DMS 273 treated with DMSO at 0.1 percent for 48 hours (cell line): ENCODE data around the gene CMSS1.
A peak's percentile ranks its signal among the peaks of the same experiment; 100 is the strongest.

ENCODE experiments used
- DNase-seq: peaks from one replicate; lab custom pipeline; 2025; lab: John Stamatoyannopoulos, UW

CMSS1 gene

DNA sequence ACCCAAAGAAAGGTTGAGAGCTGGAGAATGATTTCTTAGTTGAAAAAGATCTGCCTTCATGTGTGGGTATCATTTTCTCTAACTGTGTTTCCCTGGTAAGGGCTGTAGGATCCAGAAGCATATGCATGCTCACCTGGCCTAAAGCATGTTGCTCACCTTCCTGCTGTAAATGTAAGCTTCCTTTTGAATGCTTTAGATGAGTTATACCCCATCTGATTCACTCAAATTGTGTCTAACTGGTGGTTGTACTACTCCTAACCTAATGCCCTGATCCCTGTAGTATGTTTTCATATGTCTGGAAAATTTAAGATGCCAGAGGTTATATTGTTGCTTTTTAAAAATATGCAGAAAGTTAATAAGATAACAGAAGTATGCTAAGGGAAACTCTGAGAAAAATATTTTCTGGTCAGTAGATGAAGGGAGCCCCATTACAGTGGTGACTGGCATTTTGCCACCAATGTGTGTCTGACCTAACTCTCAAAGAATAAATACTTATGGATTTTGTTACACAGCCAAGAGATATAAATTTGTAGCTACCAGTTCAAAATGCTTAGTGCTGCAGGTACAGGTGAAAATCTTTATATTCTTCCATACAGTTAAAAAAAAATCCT lies 289.0 kb downstream of the CMSS1 start:
- no peak for DNase-seq

DNA sequence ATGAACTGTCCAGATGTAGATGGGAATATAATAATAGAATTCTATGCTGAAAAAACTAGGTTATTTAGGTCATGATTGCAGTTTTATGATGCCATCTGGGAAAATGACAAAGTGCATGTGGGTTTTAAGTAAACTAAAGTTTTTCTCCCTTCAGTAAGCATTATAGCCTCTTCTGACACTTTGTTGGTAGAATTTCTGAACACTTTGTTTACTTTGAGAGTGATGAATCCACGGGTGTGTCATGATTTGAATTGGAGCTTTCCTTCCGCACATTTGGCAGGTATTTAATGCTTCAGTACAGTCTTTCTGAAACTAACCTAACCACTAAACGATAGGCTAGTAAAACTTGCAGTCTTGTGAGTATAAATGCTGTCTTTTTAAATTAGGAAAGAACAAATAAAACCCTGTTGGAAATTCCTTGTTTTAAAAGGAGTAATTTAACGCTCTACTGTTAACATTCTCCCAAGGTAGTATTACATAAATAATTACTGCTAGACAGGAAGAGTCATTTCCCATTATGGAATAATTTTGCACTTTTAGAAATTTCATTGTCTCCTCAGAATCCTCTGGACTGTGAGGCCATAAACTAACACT lies 289.7 kb downstream of the CMSS1 start:
- no peak for DNase-seq

DNA sequence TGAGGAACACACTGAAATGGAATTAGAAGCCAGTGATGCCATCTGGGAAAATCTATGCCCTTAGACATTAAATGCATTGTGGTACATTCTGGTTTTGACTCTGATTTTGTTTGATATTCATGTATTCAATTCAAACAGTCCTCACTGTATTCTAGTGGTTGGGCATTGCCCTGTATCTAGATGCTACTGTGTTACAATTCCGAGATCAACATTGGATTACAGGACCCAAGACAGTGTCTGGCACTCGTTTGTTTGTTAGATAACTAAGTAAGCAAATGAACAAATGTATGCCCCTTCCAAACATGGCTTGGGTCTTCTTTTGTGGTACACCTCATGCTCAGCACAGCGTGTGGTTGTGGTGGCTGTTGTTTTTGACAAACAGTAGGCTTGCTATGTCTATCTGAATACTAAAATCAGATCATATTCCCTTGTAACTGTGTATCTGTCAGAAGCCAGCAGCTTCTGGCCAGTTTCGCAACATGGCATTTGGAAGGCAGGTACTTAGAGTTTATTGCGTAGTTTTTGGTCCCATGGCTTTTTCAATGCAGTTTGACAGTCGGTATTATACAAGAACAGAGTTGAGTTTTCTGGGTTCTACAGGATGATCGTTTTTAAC lies 290.9 kb downstream of the CMSS1 start:
- no peak for DNase-seq

DNA sequence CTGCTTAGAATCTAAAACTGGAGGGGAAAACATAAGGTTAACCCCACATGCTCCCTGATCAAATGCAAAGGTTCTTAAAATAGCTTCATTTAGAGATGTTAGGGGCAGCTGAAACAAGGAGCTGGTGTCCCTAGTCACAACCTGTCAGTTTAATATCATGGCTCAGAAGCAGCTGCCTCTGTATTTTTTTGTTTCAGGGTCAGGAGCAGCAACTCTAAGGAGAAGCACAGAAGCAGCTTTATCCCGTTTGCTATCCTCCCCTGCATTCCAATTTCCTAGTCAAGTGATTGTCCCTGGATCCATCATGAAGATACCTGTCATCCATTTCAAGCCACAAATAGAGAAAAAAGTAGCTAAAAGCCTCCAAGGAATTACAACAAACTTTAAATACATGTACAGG lies 292.5 kb downstream of the CMSS1 start:
- DNase-seq, result no peak

DNA sequence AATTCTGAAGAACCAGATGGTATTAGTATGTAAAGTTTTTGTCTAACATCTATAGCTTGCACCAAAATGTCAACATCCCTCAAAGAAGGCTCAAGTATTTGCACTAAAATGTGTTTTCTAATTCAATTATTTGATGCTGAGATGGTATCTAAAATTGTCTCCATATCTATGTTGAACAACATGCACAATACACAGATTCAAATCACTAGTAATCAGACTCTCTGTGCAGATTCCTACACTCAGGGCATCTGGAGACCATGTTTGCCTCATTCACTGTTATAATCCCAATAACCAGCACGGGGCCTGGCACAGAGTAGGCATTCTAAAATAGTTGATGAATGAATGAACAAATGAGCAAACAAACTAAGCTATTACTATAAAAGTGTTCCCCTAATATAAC lies 294.1 kb downstream of the CMSS1 start:
- no peak for DNase-seq

DNA sequence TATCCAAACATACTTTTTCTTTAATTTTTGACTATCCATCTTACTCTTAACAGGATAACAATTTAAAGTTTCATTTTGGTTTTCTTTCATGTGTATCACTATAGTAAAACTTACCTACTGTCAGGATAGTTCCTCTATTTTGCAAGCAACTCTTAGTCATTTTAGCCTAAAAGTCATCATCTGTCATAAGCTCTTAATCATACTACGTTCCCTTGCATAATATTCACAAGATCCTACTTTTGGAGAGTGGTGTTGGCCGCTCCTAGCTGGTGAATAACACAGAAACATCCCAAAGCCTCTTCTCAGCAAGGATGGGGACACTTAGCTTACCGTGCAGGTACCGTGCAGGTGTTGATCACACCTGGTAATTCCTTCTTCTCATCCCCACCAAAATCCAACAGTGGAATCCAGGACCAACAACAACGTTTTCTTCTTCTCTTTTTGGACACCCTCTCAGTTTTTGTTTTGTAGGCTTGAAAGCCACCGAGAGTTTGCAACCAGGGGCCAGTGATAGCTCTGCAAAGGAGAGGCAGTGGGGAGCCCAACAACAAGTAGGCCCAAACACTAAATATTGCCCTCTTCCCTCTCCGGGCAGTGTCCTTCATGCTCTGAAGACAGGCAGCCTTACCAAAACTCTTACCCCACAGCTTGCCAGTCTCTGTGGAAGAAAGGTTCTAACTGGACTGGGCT lies 296.2 kb downstream of the CMSS1 start:
- no peak for DNase-seq

DNA sequence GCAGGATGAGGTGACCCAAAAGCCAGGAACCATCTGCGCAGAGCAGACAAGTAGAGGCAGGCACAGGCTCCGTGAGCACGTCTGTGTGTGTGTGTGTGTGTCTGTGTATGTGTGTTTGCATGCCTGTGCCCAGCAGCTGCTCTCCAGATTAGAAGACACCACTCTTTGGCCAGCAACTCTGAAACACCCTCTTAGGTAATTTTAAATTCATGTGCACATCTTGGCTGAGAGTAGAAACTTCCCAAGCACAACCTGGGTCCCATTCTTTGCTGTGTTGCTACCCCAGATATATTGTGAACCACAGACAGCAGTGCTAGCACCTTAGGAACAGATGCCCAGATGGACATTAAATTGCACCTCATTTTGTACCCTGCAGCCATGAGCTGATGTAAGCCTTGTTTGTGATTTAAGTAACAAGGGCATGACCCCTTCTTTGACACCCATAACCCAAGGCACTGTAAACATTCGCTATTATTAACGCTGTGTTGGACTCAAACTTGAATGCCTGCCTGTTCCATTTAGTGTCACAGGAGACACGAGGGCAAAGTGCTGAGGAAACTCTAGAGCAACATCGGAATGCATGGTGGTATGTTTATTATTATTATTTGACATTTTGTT lies 296.9 kb downstream of the CMSS1 start, which contains the start of gene FILIP1L:
Gene FILIP1L, minus strand, starts transcription at position 89 of the 618 bp plus-strand sequence.
- DNase-seq, result peak; percentile 41

DNA sequence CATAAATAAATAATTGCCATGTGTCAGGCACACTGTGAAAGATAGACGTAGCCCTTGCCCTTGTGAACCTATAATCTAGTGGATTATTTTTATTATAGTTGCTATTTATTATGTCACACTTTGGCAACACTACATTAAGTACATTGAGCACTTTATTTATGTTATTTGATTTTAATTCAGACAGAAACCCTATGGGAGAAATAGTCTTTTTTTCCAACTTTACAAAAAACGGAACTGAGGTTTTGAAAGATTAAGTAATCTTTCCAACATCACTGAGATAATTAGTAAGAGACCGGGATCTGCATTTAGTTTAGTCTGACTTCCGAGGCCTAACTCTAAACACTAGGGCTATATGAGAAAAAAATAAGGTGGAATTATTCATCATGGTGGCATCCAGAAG lies 299.4 kb downstream of the CMSS1 start:
- no peak for DNase-seq

DNA sequence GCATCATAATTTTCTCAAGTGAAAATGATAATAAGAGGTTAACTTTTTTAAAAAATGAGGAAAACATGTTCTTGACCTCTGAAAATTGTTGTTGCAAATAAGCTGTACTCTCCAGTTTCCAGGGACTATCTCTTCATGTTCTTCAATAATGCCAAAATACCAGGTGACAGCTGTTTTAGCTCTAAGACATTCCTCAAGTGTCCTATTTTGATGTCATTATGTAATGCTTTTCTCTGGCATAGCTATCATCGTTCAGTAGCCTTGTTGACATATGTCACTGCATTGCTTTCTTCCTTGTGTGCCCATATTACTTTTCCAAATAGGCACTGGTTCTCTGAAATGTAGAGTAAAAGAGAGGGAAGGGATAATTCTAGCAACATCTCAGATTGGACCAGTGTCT lies 302.4 kb downstream of the CMSS1 start:
- no peak for DNase-seq

DNA sequence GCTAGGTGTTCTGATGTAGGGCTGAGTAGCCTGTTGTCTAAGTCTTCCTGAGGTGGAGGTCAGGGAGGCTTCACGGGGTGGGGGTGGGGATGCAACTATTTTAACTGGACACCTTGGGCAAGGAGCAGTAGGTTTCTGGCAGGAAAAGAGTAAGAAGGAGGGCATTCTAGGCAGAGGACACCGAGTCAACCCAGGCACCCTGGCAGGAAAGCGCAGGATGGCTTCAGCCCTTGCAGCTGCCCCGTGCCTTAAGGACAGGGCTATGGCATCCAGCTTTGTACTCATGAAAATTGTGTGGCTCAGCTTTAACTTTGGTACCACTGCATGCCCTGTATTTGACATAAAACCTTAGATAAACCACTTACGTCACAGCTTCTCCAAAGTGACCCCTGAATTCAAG lies 303.0 kb downstream of the CMSS1 start:
- no peak for DNase-seq

DNA sequence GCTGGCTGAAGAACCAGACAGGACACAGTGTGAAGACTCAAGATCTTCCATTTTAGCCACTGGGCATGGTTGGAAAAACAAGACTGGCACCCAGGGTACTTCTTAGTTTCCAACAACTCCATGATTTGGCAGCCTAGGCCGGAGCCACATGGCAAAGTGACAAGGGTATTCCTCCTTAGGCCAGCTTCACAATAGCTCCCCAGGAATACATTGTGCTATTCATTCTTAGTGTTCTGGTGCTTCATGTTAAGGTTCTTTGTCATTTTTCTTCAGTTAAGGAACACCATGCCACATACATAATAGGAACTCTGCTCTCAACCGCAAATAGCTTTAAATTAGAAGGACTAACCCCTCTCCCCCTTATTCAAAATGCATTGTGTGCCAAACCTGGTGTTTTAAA lies 304.7 kb downstream of the CMSS1 start:
- DNase-seq, result no peak

DNA sequence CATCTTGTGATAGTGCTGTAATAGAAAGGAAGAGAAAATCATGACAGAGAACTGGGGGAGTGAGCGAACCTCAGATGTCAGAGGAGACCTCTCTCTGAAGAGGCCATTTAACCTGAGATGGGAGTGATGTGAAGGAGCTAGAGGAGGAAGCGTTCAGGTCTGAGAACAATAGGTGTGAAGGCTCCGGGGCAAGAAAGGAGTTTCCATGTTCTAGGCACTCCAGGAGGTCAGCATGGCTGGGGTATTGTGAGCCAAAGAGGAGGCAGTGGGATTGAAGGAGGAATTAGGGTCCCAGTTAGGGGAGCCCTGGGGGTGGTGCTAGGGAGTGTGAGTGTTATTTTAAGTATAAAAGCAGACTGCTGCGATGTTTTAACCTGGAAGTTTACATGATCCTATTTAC lies 305.4 kb downstream of the CMSS1 start:
- DNase-seq, result no peak

DNA sequence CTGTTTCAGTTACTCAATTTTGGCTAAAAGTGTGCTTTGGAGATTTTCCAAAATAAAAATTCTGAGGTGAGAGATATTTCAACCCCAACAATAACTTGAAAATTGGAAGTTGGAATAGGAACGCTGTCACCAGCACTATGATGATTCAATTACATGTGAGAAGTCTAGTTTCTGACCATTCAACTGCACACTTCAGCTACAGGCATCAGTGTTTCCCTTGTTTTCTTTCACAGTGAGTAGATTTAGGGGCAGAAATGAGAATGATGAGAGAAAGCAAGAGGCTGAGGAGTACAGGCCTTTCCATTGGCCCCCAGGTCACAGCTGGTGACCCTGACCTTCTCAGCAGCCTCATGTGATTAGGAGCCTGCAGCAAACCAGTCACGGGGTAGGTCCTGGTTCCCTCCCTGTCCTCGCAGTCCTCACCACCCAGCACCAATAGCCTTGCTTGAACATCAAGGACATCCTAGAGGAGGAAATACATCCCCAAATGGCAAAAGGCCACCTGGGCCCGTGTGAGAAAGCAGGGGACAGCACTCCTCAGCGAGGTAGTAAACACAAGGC lies 306.6 kb downstream of the CMSS1 start:
- no peak for DNase-seq

DNA sequence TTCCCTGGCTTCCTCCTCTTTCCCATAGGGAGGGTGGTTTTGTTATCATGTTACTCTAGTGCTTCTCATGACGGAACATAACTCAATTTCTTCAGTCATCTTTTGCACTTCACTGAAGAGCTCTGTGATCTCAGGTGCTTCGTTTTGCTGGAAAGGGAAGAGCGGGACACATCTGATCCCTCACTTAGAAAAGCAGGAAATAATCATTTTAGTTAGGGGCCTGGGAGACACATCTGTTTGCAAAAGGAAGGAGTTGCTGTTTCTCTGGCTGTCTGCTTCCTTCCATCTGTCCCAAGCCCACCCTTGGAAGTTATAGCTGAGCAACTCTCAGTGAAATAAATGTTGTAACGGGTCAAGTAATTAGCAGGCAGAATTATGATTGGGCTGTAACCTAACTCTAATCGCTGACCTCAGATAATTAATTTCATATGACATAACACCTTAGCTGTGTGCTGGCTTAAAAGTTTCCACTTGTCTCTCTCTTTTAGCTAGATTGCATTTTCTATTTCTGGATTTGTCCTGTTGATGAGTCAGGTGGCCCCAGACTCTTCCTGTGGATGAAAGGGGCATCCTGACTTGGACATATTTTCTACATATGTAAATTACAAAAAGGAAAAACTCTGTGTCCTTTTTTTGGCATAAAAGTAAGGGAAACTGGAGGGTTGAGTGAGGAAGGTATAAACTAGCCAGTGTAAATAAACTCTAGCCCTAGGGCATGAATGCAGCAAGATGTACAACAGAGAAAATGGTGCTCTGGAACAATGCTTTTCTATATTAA lies 307.7 kb downstream of the CMSS1 start:
- DNase-seq, result no peak

DNA sequence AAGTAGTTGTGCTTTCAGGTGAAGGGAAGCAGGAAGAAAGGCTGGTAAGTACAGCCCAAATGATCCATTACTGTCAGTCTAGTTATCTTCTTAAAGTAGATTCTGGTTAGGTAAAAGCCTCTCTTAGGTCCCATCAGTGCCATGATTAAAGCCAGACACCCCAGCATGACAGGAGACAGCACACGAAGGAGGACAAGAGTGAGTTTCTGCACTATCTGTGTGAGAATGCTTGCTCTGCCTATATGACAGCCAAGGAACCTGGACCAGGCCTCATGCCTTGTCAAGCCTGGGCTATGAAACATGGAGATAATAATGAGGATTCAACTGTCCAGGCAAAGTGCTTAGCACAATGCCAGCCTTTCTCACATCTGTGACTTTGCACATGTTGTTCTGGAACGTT lies 310.1 kb downstream of the CMSS1 start:
- no peak for DNase-seq

DNA sequence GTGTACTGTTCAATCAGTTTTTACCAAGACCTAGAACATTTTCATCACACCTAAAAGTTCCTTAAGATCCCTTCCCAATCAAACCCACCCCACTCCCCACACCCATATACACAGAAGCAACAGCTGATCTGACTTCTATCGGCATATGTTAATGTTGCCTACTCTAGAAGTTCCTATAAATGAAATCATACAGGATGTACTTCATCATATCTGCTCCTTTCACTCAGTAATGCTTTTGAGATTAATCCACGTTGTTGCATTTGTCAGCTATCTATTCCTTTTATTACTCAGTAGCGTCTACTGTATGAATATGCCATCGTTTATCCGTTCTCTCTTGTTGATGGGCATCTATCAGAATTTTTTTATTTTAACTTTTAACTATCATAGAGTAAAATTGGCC lies 310.9 kb downstream of the CMSS1 start:
- DNase-seq, result no peak

DNA sequence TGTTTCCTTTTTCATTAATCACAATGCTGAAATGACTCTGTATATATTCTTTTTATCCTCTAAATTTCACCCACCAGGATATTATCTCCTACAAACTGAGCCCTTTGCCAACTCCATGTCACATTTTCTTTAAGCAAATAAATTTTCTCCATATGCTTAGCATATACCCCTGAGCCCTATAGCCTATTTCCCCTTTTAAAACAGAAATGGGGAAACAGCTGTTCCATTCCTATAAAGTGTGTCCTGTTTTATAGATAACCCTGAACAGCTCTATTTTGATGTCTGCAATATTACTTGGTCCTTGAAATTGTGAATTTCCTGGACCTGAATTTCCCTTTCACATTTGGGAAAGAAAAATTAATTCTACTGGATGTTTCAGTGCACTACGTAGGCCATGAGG lies 312.3 kb downstream of the CMSS1 start:
- DNase-seq, result no peak

DNA sequence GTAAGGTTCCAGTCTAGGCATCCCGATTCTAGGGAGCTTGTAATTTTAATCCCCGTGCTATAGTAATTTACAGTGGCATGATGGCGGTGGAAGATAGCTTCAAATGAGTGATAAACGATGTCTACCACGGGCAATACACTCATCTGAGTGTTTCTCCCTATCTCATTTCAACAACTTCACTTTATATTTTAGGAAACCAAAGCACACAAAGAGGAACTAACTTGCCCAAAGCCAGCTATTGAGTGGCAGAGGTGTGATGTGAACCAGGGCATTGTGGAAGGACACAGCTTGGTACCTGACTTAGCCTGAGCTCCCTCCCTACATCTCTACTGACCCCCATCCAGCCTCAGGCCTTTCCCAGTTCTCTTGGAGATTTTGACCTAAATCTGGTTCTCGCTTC lies 313.6 kb downstream of the CMSS1 start:
- no peak for DNase-seq

DNA sequence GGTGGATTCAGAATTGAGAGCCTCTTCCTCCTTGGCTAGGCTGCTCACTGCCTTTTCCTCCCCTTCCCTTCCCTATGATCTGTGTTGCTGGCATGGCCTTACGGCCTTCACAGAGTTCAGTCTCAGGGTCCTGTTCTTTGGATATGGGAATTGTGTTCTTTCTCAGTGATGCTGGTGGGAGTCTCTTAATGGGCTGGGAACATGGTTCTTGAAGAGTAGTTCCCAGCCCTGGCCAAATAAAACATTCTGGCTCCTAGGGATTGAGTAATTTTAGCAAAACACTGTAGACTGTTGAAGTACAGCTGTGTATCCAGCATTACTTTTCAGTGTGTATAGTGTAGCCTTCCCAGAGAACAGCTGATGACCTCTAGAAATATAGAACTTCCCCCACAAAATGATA lies 319.3 kb downstream of the CMSS1 start:
- no peak for DNase-seq

DNA sequence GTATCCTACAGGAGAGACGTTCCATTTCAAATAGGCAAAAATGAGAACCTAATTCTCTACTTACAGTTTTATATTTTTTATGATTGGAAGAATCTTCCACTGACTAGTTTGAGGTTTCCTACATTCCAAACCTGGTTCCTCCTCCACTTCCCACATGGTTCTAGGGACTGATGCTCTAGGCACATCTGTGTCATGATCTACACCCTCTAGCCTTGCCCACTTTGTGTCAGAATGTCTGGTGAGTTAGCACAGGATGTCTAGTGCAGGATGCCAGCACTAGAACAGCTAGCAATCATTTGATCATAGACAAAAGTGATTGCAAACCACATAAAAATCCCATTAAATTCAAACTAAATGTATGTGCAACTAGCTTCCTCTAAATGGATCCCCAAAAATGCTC lies 323.3 kb downstream of the CMSS1 start:
- DNase-seq, result no peak

DNA sequence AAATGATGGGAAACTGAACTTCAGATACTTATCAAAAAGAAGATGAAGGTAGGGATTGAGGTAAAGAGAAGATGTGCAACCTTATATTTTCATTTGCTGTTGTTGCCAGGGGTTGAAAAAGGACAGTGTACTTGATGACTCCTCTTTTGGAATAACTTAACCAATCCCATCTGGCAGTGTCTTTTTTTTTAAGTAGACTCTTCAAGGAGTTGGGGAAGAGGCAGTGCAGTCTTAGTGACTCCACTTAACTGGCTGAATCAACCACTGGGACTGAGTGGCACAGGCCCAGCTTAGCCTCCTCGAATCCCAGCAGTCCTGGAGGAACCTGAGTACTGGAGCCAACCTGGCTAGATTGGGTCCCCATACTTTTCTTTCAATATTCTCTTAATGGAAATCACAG lies 323.9 kb downstream of the CMSS1 start:
- no peak for DNase-seq
